Loucy (cell line): ENCODE measurements around the gene NUMB.
A peak's percentile ranks its signal among the peaks of the same experiment; 100 is the strongest.

Experiments
- H2AFZ ChIP-seq: fragments of 200-600 bp; sonication (generic); 2 replicates; pipeline ENCODE4 v1.6.0; 2016; ENCODE audit warnings: antibody characterized with exemption, mild to moderate bottlenecking, low read length, moderate library complexity
- H3F3A ChIP-seq: fragments of 200-600 bp; 2 replicates; pipeline ENCODE4 v1.6.0; 2016; ENCODE audit warnings: antibody characterized with exemption, low read depth, mild to moderate bottlenecking
- H3K27me3 ChIP-seq: fragments of 200-600 bp; sonication (generic); 2 replicates; pipeline ENCODE4 v1.6.1; 2014; ENCODE audit warnings: low read length, mild to moderate bottlenecking; ENCODE audit not compliant: insufficient read depth, poor library complexity, severe bottlenecking
- H3K36me3 ChIP-seq: fragments of 200-600 bp; sonication (generic); 2 replicates; pipeline ENCODE4 v1.6.1; 2016; ENCODE audit warnings: low read length; ENCODE audit not compliant: insufficient read depth
- H3K4me1 ChIP-seq: fragments of 200-600 bp; sonication (generic); 2 replicates; pipeline ENCODE4 v1.5.1; 2014; ENCODE audit warnings: low read length, mild to moderate bottlenecking; ENCODE audit not compliant: insufficient read depth, poor library complexity, severe bottlenecking
- H3K4me2 ChIP-seq: fragments of 200-600 bp; sonication (generic); 2 replicates; pipeline ENCODE4 v1.6.0; 2014; ENCODE audit warnings: antibody characterized with exemption, low read length, low read depth, mild to moderate bottlenecking; ENCODE audit not compliant: poor library complexity, severe bottlenecking
- H3K4me3 ChIP-seq: fragments of 200-600 bp; sonication (generic); 2 replicates; pipeline ENCODE4 v1.5.1; 2014; ENCODE audit warnings: low read length, mild to moderate bottlenecking, mixed read lengths; ENCODE audit not compliant: poor library complexity, severe bottlenecking
- H3K79me2 ChIP-seq: fragments of 200-600 bp; sonication (generic); 2 replicates; pipeline ENCODE4 v1.6.1; 2014; ENCODE audit warnings: low read length; ENCODE audit not compliant: insufficient read depth
- H3K9ac ChIP-seq: fragments of 200-600 bp; sonication (generic); 2 replicates; pipeline ENCODE4 v1.6.0; 2014; ENCODE audit warnings: mild to moderate bottlenecking, low read depth, low read length, moderate library complexity; ENCODE audit not compliant: poor library complexity, severe bottlenecking
- H3K9me2 ChIP-seq: fragments of 200-600 bp; sonication (generic); replicated peaks from 2 replicates; pipeline ENCODE4 v1.6.1; 2016; ENCODE audit warnings: low read depth, low read length, mixed read lengths
- H3K9me3 ChIP-seq: fragments of 200-600 bp; sonication (generic); 2 replicates; pipeline ENCODE4 v1.6.1; 2014; ENCODE audit warnings: mild to moderate bottlenecking, antibody characterized with exemption, low read length, low read depth; ENCODE audit not compliant: insufficient read depth
- H4K20me1 ChIP-seq: fragments of 200-600 bp; sonication (generic); 2 replicates; pipeline ENCODE4 v1.6.0; 2014; ENCODE audit warnings: antibody characterized with exemption, low read length, mild to moderate bottlenecking; ENCODE audit not compliant: insufficient read depth, poor library complexity, severe bottlenecking
- CTCF ChIP-seq: fragments of 200-600 bp; sonication (generic); conservative IDR thresholded peaks from 2 replicates; pipeline ENCODE4 v1.5.1; 2014; ENCODE audit warnings: mild to moderate bottlenecking, antibody characterized with exemption, low read length
- EZH2phosphoT487 ChIP-seq: fragments of 200-600 bp; IDR thresholded peaks from 2 replicates; pipeline ENCODE4 v1.6.1; 2018; ENCODE audit warnings: antibody characterized with exemption, mild to moderate bottlenecking, moderate library complexity, borderline replicate concordance

Gene NUMB

GRCh38 chr14:73478684-73479083 is 20.3 kb upstream of the NUMB start:
- Histone ChIP-seq H3K27me3 (no peaks in the 10 kb centered on the region), H3K9me2 (no peaks in the 10 kb centered on the region), H3K36me3 (no peaks in the 10 kb centered on the region), H3K4me3 (no peak overlapping the region), H3K4me1 (no peaks in the 10 kb centered on the region), H3K4me2 (no peak overlapping the region), H3K9ac (no peak overlapping the region), H4K20me1 (no peaks in the 10 kb centered on the region), H2AFZ (no peak overlapping the region; the same call in 1 of the 2 replicates), H3F3A (no peaks in the 10 kb centered on the region), H3K9me3 (no peaks in the 10 kb centered on the region), H3K79me2 (no peaks in the 10 kb centered on the region)
- TF ChIP-seq EZH2phosphoT487 = no peak
- TF ChIP-seq CTCF = no peak

DNA sequence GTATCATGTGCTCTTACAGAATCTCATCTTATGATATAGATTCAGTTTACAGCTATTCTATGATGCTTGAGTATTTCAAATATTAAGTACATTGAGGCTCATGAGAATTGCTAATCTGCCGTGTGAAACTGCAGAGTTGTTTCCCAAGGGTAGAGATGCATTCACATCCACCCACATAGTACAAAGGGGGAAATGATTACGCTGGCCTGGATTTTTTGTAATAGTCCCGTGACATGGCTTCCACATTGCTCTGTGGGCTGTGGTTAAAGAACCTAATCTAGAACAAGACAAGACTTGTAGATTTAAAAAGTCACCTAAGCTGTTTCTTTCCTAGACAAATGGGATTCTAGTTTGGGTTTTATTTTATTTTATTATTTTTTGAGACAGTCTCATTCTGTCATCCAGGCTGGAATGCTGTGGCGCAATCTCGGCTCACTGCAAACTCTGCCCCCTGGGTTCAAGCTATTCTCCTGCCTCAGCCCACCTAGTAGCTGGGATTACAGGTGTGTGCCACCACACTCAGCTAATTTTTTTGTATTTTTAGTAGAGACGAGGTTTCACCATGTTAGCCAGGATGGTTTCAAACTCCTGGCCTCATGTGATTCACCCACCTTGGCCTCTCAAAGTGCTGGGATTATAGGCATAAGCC is 19.4 kb upstream of the NUMB start:
- Histone ChIP-seq H3K27me3 (no peaks in the 10 kb centered on the region), H3K9me2 (no peaks in the 10 kb centered on the region), H4K20me1 (no peaks in the 10 kb centered on the region), H3K36me3 (no peaks in the 10 kb centered on the region), H3K9me3 (no peaks in the 10 kb centered on the region), H3K4me2 (no peak overlapping the region), H3K4me3 (no peak overlapping the region), H2AFZ (no peak overlapping the region), H3K4me1 (no peaks in the 10 kb centered on the region), H3K9ac (no peak overlapping the region), H3F3A (no peaks in the 10 kb centered on the region), H3K79me2 (no peaks in the 10 kb centered on the region)
- TF ChIP-seq EZH2phosphoT487 (no peak), CTCF (no peak)

GRCh38 chr14:73476451-73476931 is 18.1 kb upstream of the NUMB start:
- Histone ChIP-seq H3K4me3 (no peak overlapping the region), H3F3A (no peaks in the 10 kb centered on the region), H3K9me2 (no peaks in the 10 kb centered on the region), H3K4me1 (no peaks in the 10 kb centered on the region), H3K27me3 (no peaks in the 10 kb centered on the region), H3K79me2 (no peaks in the 10 kb centered on the region), H3K9me3 (no peaks in the 10 kb centered on the region), H2AFZ (peak overlapping the region; percentile 1; the same call in 1 of the 2 replicates), H3K4me2 (no peak overlapping the region), H3K36me3 (no peaks in the 10 kb centered on the region), H4K20me1 (no peaks in the 10 kb centered on the region), H3K9ac (no peak overlapping the region)
- TF ChIP-seq CTCF (no peak), EZH2phosphoT487 (no peak)
